H54 (cell line): ENCODE data around the gene SLC7A11.

Source experiments
- DNase-seq: peaks from one replicate; pipeline ENCODE4 v3.0.0; 2011; ENCODE audit warnings: low spot score, mixed read lengths; ENCODE audit not compliant: insufficient read length
- FAIRE-seq: peaks from 3 replicates; lab custom pipeline; 2011; peaks lifted over from hg19 to GRCh38; lab: Jason Lieb, UNC
- POLR2A ChIP-seq: IDR thresholded peaks from 2 replicates; pipeline ENCODE4 v1.6.1; 2011; ENCODE audit warnings: low read depth, mild to moderate bottlenecking, low read length

The SLC7A11 gene

GRCh38 chr4:138138774-138139173 is 103.4 kb downstream of the SLC7A11 start:
- TF ChIP-seq POLR2A = no peak
- DNase-seq = no peak
- no peak for FAIRE-seq

- TF ChIP-seq POLR2A = no peak
- DNase-seq = no peak
These were observed 106.5 kb downstream of the SLC7A11 start for GRCh38 chr4:138135610-138136009.

GRCh38 chr4:138118270-138118669 is 123.9 kb downstream of the SLC7A11 start:
- no peak for TF ChIP-seq POLR2A
- FAIRE-seq = no peak
- DNase-seq = no peak

More at GRCh38 chr4:138135610-138136009, 106.5 kb downstream of the SLC7A11 start:
- no peak for FAIRE-seq

- no peak for DNase-seq
- no peak for FAIRE-seq
- no peak for TF ChIP-seq POLR2A
These were observed 127.1 kb downstream of the SLC7A11 start for GRCh38 chr4:138115053-138115452.

GRCh38 chr4:138114434-138114833 is 127.7 kb downstream of the SLC7A11 start:
- no peak for DNase-seq
- TF ChIP-seq POLR2A = no peak
- no peak for FAIRE-seq
